ENCODE measurements around the gene UNKL.

Gene UNKL

GRCh38 chr16:1379304-1380076 lies 35.0 kb downstream of the UNKL start:
- DNase-seq = peak; percentile 26 to 77
- Histone ChIP-seq H3K27me3 (no peaks in the 10 kb centered on the region), H3K27ac (peak overlapping the region; percentile 76 to 90), H3K4me3 (peak overlapping the region; percentile 53 to 57), H3K36me3 (peaks cover 26 to 65% (median 54%) of the 10 kb centered on the region in 3 donors), H3K4me1 (peaks cover 8 to 28% (median 21%) of the 10 kb centered on the region in 4 donors), H3K9me3 (no peaks in the 10 kb centered on the region)
- TF ChIP-seq CTCF (IDR thresholded peaks at IDR 0.05) = no peak
- intact Hi-C loops (cut with DNase I; ENCODE audit: low total_unique reads) = no loop called here

- no peaks in the 10 kb centered on the region for H3K9me3 ChIP-seq
- TF ChIP-seq CTCF (IDR thresholded peaks at IDR 0.05) = no peak
- H3K27me3 ChIP-seq = no peaks in the 10 kb centered on the region
- H3K4me1 ChIP-seq = peaks cover 8 to 28% (median 21%) of the 10 kb centered on the region in 4 donors
- peak overlapping the region; percentile 53 to 57 for H3K4me3 ChIP-seq
- intact Hi-C loops (cut with DNase I; ENCODE audit: low total_unique reads) = no loop called here
- H3K27ac ChIP-seq = peak overlapping the region; percentile 76 to 90
- peak; percentile 82 to 96 for DNase-seq
- H3K36me3 ChIP-seq = peaks cover 22 to 64% (median 49%) of the 10 kb centered on the region in 3 donors
Observed at GRCh38 chr16:1378804-1379303, 35.6 kb downstream of the UNKL start.

DNA sequence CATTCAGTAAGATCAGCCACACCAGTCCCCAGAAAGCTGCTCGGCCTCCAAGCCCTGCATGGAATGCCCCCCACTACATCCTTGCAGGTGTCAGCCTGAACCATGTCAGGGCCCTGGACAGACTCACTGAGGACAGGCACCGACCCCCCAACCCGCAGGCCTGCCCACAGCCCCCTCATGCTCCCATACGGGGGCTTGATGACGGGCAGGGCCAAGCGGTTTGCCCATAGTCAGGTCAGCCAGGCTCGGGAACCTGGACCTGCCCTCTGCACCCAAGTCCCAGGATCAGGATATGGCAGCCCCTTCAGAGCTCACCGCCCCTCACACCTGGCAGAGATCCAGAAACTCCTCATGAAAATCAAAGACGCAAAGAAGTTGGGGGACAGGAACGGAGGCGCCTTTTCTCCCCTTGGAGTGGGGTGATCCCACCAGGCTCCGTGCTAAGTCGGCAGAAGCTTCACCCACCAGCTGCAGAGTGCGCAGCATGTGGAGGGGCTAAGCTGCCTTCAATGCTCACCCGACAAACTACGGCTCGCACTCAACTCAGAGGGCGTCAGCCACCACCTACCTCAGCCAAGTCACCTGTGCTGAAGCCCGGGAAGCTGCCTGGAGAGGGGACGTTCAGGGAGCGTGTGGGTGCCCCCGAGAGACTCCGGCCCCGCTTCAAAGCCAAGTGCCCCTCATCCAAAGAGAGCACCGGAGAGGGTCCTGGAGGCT lies 36.3 kb downstream of the UNKL start:
- no peak for TF ChIP-seq CTCF (IDR thresholded peaks at IDR 0.05)
- Histone ChIP-seq H3K27me3 (no peaks in the 10 kb centered on the region), H3K4me3 (peak overlapping the region; percentile 53 to 57), H3K9me3 (no peaks in the 10 kb centered on the region), H3K27ac (peak overlapping the region; percentile 76 to 90), H3K4me1 (peaks cover 8 to 28% (median 21%) of the 10 kb centered on the region in 4 donors), H3K36me3 (peaks cover 16 to 58% (median 43%) of the 10 kb centered on the region in 3 donors)
- intact Hi-C loops (cut with DNase I; ENCODE audit: low total_unique reads) = no loop called here
- no peak for DNase-seq

- no peaks in the 10 kb centered on the region for H3K9me3 ChIP-seq
- H3K4me3 ChIP-seq = no peak overlapping the region
- peaks cover 8 to 28% (median 21%) of the 10 kb centered on the region in 4 donors for H3K4me1 ChIP-seq
- intact Hi-C loops (cut with DNase I; ENCODE audit: low total_unique reads) = no loop called here
- peaks cover 15 to 52% (median 39%) of the 10 kb centered on the region in 3 donors for H3K36me3 ChIP-seq
- H3K27me3 ChIP-seq = no peaks in the 10 kb centered on the region
- no peak for DNase-seq
- no peak for TF ChIP-seq CTCF (IDR thresholded peaks at IDR 0.05)
- no peak overlapping the region for H3K27ac ChIP-seq
Observed at GRCh38 chr16:1377406-1378010, 37.0 kb downstream of the UNKL start.

DNA sequence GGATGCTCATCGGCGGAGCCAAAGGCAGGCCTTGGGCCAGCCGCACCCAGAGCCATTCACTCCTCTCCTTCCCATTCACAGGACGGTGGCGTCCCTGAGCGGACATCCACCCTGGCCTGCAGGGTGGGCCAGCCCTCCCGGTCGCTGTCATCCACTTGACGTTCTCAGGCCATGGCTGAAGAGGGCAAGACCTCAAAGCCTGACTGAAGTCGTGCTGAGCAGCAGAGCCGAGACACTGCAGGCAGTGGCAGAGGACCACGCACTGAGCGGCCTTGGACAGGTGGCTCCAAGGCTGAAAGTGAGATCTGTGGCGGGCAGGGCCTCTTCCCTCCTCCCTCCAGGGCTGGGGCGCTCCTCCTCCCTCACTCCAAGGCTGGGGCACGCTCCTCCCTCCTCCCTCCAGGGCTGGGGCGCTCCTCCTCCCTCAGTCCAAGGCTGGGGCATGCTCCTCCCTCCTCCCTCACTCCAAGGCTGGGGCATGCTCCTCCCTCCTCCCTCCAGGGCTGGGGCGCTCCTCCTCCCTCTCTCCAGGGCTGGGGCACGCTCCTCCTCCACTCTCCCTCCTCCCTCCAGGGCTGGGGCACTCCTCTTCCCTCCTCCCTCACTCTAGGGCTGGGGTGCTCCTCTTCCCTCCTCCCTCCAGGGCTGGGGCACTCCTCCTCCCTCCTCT lies 38.6 kb downstream of the UNKL start:
- peaks cover under 1 to 50% (median 30%) of the 10 kb centered on the region in 3 donors for H3K36me3 ChIP-seq
- peaks cover 8 to 28% (median 21%) of the 10 kb centered on the region in 4 donors for H3K4me1 ChIP-seq
- H3K4me3 ChIP-seq = no peak overlapping the region
- no peak overlapping the region for H3K27ac ChIP-seq
- no peak for DNase-seq
- TF ChIP-seq CTCF (IDR thresholded peaks at IDR 0.05) = no peak
- intact Hi-C loops (cut with DNase I; ENCODE audit: low total_unique reads) = no loop called here
- H3K9me3 ChIP-seq = no peaks in the 10 kb centered on the region
- no peaks in the 10 kb centered on the region for H3K27me3 ChIP-seq
